Tibial artery (tissue), 4 donors: ENCODE results near the gene TRO.

ENCODE experiments used
- DNase-seq, 2 donors: peaks; one replicate each; pipeline ENCODE4 v3.0.0-alpha.2; 2019
- H3K27ac ChIP-seq, 2 donors: fragments of 200-600 bp; sonication (generic) in 1 of 2; 1 replicate in 1 of 2; 2 replicates in 1 of 2; pipeline ENCODE4 v1.5.1; 2018 to 2019; ENCODE audit warnings: mild to moderate bottlenecking in 1 of 2
- H3K27me3 ChIP-seq, 2 donors: fragments of 200-600 bp; sonication (generic) in 1 of 2; one replicate each; pipeline versions ENCODE4 v1.5.1 to v1.6.0; 2016 to 2019
- H3K36me3 ChIP-seq, 3 donors: fragments of 200-600 bp; sonication (generic) in 2 of 3; one replicate each; pipeline ENCODE4 v1.5.1; 2016 to 2019; ENCODE audit warnings: mild to moderate bottlenecking in 2 of 3
- H3K4me1 ChIP-seq, 4 donors: fragments of 200-600 bp; sonication (generic) in 2 of 4; 1 replicate in 3 of 4; 2 replicates in 1 of 4; pipeline ENCODE4 v1.5.1; 2016 to 2019
- H3K4me3 ChIP-seq, 2 donors: fragments of 200-600 bp; sonication (generic) in 1 of 2; 1 replicate in 1 of 2; 2 replicates in 1 of 2; pipeline ENCODE4 v1.5.1; 2018 to 2019; ENCODE audit warnings: mild to moderate bottlenecking in 2 of 2
- H3K9me3 ChIP-seq, 3 donors: fragments of 200-600 bp; sonication (generic) in 1 of 3; one replicate each; pipeline ENCODE4 v1.5.1; 2016 to 2019
- CTCF ChIP-seq, 2 experiments: fragments of 200-600 bp in 1 of 2; fragments of 450-650 bp in 1 of 2; IDR thresholded peaks; one replicate each; pipeline ENCODE4 v1.5.1; 2017 to 2019; ENCODE audit warnings: antibody characterized with exemption in 2 of 2, mild to moderate bottlenecking in 1 of 2, moderate library complexity in 1 of 2
- intact Hi-C: fragments of 100-400 bp; cut with DNase I; formaldehyde crosslinking; loops from one replicate; pipeline ENCODE4 v1.15.0; 2023; ENCODE audit warnings: low total_unique reads

TRO gene

DNA sequence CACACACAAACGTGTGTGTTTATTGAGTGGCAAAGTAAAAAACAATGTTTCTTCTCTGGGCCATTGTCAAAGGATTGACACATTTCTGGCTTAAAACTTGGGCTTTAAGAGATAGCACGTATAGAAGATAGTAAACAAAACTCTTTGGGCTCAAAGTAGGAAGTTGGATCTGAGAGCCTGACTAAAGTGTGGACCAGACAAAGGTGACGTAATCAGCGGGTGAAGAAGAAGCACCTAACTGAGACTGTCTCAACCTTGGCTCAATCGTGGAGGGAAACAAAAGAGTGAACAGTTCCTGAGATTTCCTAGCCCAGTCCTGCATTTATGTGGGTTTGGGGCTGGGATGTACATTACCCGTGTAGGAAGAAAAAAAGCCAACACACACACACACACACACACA lies 59.7 kb downstream of the TRO start:
- Histone ChIP-seq H3K27me3 (no peaks in the 10 kb centered on the region), H3K9me3 (no peaks in the 10 kb centered on the region), H3K4me3 (no peak overlapping the region), H3K36me3 (no peaks in the 10 kb centered on the region), H3K4me1 (no peaks in the 10 kb centered on the region), H3K27ac (no peak overlapping the region)
- DNase-seq, result no peak
- intact Hi-C loops, result no loop called here
- no peak for TF ChIP-seq CTCF (IDR thresholded peaks at IDR 0.05)
